IPS-18c (cell line): ENCODE data around the gene ARHGEF7.

Experiments
- H3K4me3 ChIP-seq: 2 replicates; pipeline ENCODE4 v1.7.0; 2013; ENCODE audit warnings: low read depth, mild to moderate bottlenecking, low read length, moderate library complexity; ENCODE audit not compliant: insufficient read depth
- H3K9me3 ChIP-seq: one replicate; pipeline ENCODE4 v1.6.1; 2013; ENCODE audit warnings: mild to moderate bottlenecking, low read length, moderate library complexity; ENCODE audit not compliant: control insufficient read depth, insufficient read depth

ARHGEF7 gene

DNA sequence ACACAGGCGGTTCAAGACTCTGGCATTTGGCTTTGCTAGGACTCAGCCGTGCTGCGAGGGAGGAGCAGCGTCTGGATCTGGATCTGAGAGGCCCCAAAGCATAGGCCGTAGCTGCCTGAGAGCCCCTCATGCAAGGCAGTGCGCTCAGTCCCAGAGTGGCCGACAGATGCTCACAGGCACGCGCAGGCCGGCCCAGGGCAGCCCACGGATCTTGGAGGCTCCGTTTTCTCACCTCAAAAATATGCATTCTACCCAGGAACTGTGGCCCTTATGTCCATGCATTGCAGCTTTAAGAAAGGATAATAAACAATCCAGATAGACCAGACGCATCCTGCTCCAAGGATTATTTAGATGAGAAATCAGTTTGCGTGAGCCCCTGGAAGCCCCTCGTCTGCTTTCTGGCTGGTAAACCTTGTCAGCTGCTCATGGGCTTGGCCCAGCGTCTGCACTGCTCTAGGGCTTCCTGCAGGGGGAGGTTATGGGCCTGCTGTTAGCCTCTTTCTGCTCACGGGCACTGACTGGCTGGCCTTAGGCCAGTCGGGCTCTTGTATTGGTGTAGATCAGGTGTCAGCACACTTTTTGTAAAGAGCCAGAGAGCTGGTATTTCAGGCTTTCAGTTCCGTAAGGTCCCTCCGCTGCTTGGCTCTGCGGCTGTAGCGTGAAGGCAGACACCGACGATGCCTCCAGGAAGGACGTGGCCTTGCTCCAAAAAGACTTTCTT, 229.5 kb downstream of the ARHGEF7 start:
- H3K4me3 ChIP-seq: no peak overlapping the region
- no peaks in the 10 kb centered on the region for H3K9me3 ChIP-seq

DNA sequence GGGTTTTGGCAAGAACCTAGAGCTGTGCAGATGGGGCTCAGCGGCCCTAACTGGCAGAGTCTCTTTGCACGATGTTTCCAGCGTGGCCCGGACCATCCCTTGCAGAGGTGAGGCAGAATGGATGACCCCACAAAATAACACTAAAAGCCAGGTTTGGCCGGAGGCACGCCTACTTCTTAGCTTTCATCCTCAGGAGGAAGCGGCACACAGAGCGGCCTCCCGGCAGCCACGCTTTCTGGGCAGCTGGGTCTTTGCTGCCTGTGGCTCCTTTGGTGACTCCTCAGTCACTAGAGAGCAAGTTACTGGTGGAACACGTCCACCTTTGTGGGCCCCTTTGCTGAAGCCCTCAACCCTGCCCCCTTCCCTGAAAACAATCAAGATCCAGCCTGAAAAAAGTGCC, 230.6 kb downstream of the ARHGEF7 start:
- H3K9me3 ChIP-seq: no peaks in the 10 kb centered on the region
- no peak overlapping the region for H3K4me3 ChIP-seq

DNA sequence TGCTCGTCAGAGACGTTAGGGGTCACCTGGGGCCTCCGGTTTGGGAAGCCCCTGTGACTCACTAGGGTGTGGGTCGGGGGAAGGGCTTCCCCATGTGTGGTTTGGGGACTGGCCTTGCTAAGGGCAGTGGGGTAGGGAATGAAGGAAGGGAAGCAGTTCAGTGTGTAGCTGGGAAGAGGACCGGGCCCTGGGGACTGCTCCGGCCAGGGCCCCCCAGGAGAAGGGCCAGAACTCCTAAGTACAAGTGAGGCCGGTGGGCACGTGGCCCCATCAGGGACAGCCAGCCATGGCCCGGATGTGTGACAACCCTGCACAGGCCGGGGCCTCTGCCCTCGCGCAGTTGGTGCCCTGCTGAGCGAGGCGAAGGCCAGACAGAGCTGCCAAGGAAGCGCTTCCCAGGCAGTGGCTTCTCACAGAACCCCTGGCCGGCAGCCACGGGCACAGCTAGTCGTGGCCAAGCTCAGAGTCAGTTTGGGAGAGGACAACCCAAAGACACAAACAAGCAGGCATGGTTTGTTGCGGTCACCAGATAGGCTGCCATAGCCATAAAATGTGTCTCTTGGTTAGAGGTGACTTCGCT, 231.1 kb downstream of the ARHGEF7 start:
- no peak overlapping the region for H3K4me3 ChIP-seq
- no peaks in the 10 kb centered on the region for H3K9me3 ChIP-seq

- H3K9me3 ChIP-seq: no peaks in the 10 kb centered on the region
- no peak overlapping the region for H3K4me3 ChIP-seq
Measured at GRCh38 chr13:111347438-111347837, 232.3 kb downstream of the ARHGEF7 start.

DNA sequence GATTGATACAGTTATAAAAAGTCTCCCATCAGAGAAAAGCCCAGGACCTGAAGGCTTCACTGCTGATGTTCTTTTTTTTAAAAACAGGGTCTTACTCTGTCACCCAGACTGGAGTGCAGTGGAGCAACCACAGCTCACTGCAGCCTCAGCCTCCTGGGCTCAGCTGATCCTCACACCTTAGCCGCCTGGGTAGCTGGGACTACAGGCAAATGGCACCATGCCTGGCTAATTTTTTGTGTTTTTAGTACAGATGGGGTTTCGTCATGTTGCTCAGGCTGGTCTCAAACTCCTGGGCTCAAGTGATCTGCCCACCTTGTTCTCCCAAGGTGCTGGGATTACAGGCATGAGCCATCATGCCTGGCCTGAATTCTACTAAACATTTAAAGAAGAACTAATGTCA, 238.4 kb downstream of the ARHGEF7 start:
- no peaks in the 10 kb centered on the region for H3K9me3 ChIP-seq
- no peak overlapping the region for H3K4me3 ChIP-seq

DNA sequence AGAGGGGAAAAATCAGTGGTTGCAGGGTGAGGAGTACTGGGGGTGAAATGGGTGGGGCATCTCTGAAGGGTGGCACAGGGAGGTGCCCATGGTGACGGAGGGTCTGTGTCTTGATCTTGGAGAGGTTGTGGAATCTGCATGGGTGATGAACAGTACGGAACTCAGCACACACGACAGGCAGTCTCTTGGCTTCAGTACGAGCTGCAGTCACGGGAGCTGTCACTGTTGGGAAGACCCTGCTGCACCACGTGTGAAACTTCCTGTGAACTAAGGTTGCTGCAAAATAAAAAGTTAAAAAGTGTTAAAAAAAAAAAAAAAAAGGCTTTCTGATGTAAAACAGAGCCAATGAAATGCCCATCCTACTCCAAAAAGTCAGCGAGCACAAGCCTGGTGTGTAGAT, 239.7 kb downstream of the ARHGEF7 start:
- no peaks in the 10 kb centered on the region for H3K9me3 ChIP-seq
- H3K4me3 ChIP-seq: no peak overlapping the region
